ENCODE measurements around the gene MYCN.

GRCh38 chr2:15937882-15938802 lies 2.2 kb upstream of the MYCN start:
- TF ChIP-seq CTCF (IDR thresholded peaks at IDR 0.05) (no peak), POLR2A (IDR thresholded peaks at IDR 0.05) (no peak)

All from esophagus squamous epithelium (tissue), 4 donors.